Astrocyte (in vitro differentiated cells and primary cell): Measurements from ENCODE around the gene OR2Z1.

Experiments used
- EZH2 ChIP-seq: IDR thresholded peaks from 2 replicates; pipeline ENCODE4 v1.6.1; 2012; ENCODE audit warnings: mild to moderate bottlenecking, low read length, inconsistent platforms; ENCODE audit not compliant: insufficient read depth
- TF ChIP-seq, protein P1 (sequence below): IDR thresholded peaks from 2 replicates; pipeline ENCODE4 v1.5.1; 2011; ENCODE audit warnings: low read depth, mild to moderate bottlenecking, inconsistent platforms, low read length, moderate library complexity; ENCODE audit not compliant: insufficient read depth

GRCh38 chr19:8724276-8724675 lies 2.8 kb downstream of the OR2Z1 start:
- TF ChIP-seq, protein P1, sequence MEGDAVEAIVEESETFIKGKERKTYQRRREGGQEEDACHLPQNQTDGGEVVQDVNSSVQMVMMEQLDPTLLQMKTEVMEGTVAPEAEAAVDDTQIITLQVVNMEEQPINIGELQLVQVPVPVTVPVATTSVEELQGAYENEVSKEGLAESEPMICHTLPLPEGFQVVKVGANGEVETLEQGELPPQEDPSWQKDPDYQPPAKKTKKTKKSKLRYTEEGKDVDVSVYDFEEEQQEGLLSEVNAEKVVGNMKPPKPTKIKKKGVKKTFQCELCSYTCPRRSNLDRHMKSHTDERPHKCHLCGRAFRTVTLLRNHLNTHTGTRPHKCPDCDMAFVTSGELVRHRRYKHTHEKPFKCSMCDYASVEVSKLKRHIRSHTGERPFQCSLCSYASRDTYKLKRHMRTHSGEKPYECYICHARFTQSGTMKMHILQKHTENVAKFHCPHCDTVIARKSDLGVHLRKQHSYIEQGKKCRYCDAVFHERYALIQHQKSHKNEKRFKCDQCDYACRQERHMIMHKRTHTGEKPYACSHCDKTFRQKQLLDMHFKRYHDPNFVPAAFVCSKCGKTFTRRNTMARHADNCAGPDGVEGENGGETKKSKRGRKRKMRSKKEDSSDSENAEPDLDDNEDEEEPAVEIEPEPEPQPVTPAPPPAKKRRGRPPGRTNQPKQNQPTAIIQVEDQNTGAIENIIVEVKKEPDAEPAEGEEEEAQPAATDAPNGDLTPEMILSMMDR = no peak
- TF ChIP-seq EZH2 = no peak
